H9 (cell line): ENCODE results near the gene XPR1. TPM values are rescaled to one million over a fixed set of nuclear protein-coding genes. Genes with fewer than 3 reads are reported as not detected.

Experiments used
- DNase-seq: peaks from one replicate; pipeline ENCODE4 v3.0.0-alpha.2; 2017
- H2AFZ ChIP-seq: one replicate; pipeline ENCODE4 v1.6.1; 2013; ENCODE audit warnings: mild to moderate bottlenecking, low read length, control low read depth, moderate library complexity
- H2AK5ac ChIP-seq: 2 replicates; pipeline ENCODE4 v1.6.1; 2013; ENCODE audit warnings: low read length, control low read depth, mixed read lengths; ENCODE audit not compliant: insufficient read length
- H2BK120ac ChIP-seq: one replicate; pipeline ENCODE4 v1.6.1; 2013; ENCODE audit warnings: low read depth, mild to moderate bottlenecking, low read length, control low read depth, inconsistent platforms; ENCODE audit not compliant: poor library complexity, severe bottlenecking
- H2BK12ac ChIP-seq: 2 replicates; pipeline ENCODE4 v1.6.1; 2013; ENCODE audit warnings: low read length, control low read depth, mixed read lengths, low read depth; ENCODE audit not compliant: insufficient read length
- H2BK15ac ChIP-seq: 2 replicates; pipeline ENCODE4 v1.6.1; 2013; ENCODE audit warnings: low read depth, low read length, control low read depth
- H2BK20ac ChIP-seq: one replicate; pipeline ENCODE4 v1.6.1; 2013; ENCODE audit warnings: low read depth, mild to moderate bottlenecking, low read length, control low read depth, inconsistent platforms; ENCODE audit not compliant: poor library complexity, severe bottlenecking
- H2BK5ac ChIP-seq: 2 replicates; pipeline ENCODE4 v1.6.1; 2013; ENCODE audit warnings: low read length, control low read depth, mixed read lengths; ENCODE audit not compliant: insufficient read length
- H3K14ac ChIP-seq: 2 replicates; pipeline ENCODE4 v1.6.1; 2013; ENCODE audit warnings: low read length, control low read depth; ENCODE audit not compliant: insufficient read depth
- H3K18ac ChIP-seq: 2 replicates; pipeline ENCODE4 v1.6.1; 2013; ENCODE audit warnings: low read depth, mild to moderate bottlenecking, mixed read lengths, low read length, control low read depth; ENCODE audit not compliant: insufficient read length
- H3K23ac ChIP-seq: 2 replicates; pipeline ENCODE4 v1.6.1; 2013; ENCODE audit warnings: low read length, control low read depth, mixed read lengths, low read depth; ENCODE audit not compliant: insufficient read length
- H3K23me2 ChIP-seq: 2 replicates; pipeline ENCODE4 v1.6.1; 2013; ENCODE audit warnings: low read depth, mild to moderate bottlenecking, mixed read lengths, low read length, control low read depth; ENCODE audit not compliant: insufficient read length, poor library complexity, severe bottlenecking
- H3K27ac ChIP-seq: 2 replicates; pipeline ENCODE4 v1.5.1; 2013; ENCODE audit warnings: low read length, control low read depth, mixed read lengths, low read depth; ENCODE audit not compliant: insufficient read length
- H3K27me3 ChIP-seq: 2 replicates; pipeline ENCODE4 v1.6.1; 2013; ENCODE audit warnings: low read length, control low read depth, inconsistent platforms; ENCODE audit not compliant: insufficient read depth
- H3K4ac ChIP-seq: 2 replicates; pipeline ENCODE4 v1.6.1; 2013; ENCODE audit warnings: low read depth, mild to moderate bottlenecking, control low read depth, inconsistent platforms, low read length, moderate library complexity
- H3K4me1 ChIP-seq: 2 replicates; pipeline ENCODE4 v1.6.1; 2013; ENCODE audit warnings: low read length, control low read depth, inconsistent platforms; ENCODE audit not compliant: insufficient read depth
- H3K4me2 ChIP-seq: 2 replicates; pipeline ENCODE4 v1.6.1; 2013; ENCODE audit warnings: low read length, control low read depth, mixed read lengths; ENCODE audit not compliant: insufficient read length, insufficient read depth
- H3K56ac ChIP-seq: 2 replicates; pipeline ENCODE4 v1.6.1; 2013; ENCODE audit warnings: low read depth, mild to moderate bottlenecking, mixed read lengths, low read length, control low read depth; ENCODE audit not compliant: insufficient read length
- H3K79me1 ChIP-seq: 2 replicates; pipeline ENCODE4 v1.6.1; 2013; ENCODE audit warnings: low read depth, mild to moderate bottlenecking, moderate library complexity, low read length, control low read depth, inconsistent platforms; ENCODE audit not compliant: insufficient read depth, poor library complexity, severe bottlenecking
- H3K79me2 ChIP-seq: 2 replicates; pipeline ENCODE4 v1.6.1; 2013; ENCODE audit warnings: low read length, control low read depth, inconsistent platforms; ENCODE audit not compliant: insufficient read depth
- H3K9ac ChIP-seq: 2 replicates; pipeline ENCODE4 v1.6.1; 2013; ENCODE audit warnings: low read length, control low read depth, mixed read lengths; ENCODE audit not compliant: insufficient read length; ENCODE audit errors: extremely low read depth
- H3K9me3 ChIP-seq: one replicate; pipeline ENCODE4 v1.6.1; 2013; ENCODE audit warnings: low read depth, low read length, inconsistent platforms; ENCODE audit not compliant: control insufficient read depth
- H3T11ph ChIP-seq: one replicate; pipeline ENCODE4 v1.6.1; 2013; ENCODE audit warnings: mild to moderate bottlenecking, low read length, control low read depth, inconsistent platforms
- H4K20me1 ChIP-seq: one replicate; pipeline ENCODE4 v1.6.1; 2013; ENCODE audit not compliant: control insufficient read depth, insufficient read length, insufficient read depth
- H4K5ac ChIP-seq: 2 replicates; pipeline ENCODE4 v1.6.1; 2013; ENCODE audit warnings: low read depth, mild to moderate bottlenecking, mixed read lengths, low read length, control low read depth; ENCODE audit not compliant: insufficient read length
- H4K8ac ChIP-seq: replicated peaks from 2 replicates; pipeline ENCODE4 v1.6.1; 2013; ENCODE audit warnings: low read length, control low read depth, mixed read lengths, low read depth; ENCODE audit not compliant: insufficient read length
- H4K91ac ChIP-seq: 2 replicates; pipeline ENCODE4 v1.6.1; 2013; ENCODE audit warnings: low read depth, mild to moderate bottlenecking, moderate library complexity, mixed read lengths, low read length, control low read depth; ENCODE audit not compliant: insufficient read length
- H3K27ac Mint-ChIP-seq, 3 experiments: 2 replicates in 2 of 3; 3 replicates in 1 of 3; pipeline ENCODE4 v1.8.0; 2020 to 2021; ENCODE audit warnings: mixed read lengths in 3 of 3, mild to moderate bottlenecking in 1 of 3, moderate library complexity in 1 of 3
- H3K27me3 Mint-ChIP-seq: 2 replicates; pipeline ENCODE4 v1.8.0; 2021; ENCODE audit warnings: low read depth, mild to moderate bottlenecking, moderate library complexity, mixed read lengths
- H3K36me3 Mint-ChIP-seq, 3 experiments: 2 replicates in 2 of 3; 3 replicates in 1 of 3; pipeline ENCODE4 v1.8.0; 2020 to 2021; ENCODE audit warnings: low read depth in 3 of 3, mixed read lengths in 3 of 3; ENCODE audit not compliant: insufficient read depth in 1 of 3
- H3K4me1 Mint-ChIP-seq, 2 experiments: 2 replicates each; pipeline ENCODE4 v1.8.0; 2020; ENCODE audit warnings: mixed read lengths in 2 of 2
- H3K4me3 Mint-ChIP-seq, 2 experiments: 2 replicates in 1 of 2; 3 replicates in 1 of 2; pipeline ENCODE4 v1.8.0; 2020 to 2021; ENCODE audit warnings: mild to moderate bottlenecking in 2 of 2, mixed read lengths in 2 of 2, moderate library complexity in 1 of 2
- H3K9me3 Mint-ChIP-seq, 2 experiments: 2 replicates in 1 of 2; 3 replicates in 1 of 2; pipeline ENCODE4 v1.8.0; 2020; ENCODE audit warnings: mild to moderate bottlenecking in 2 of 2, mixed read lengths in 2 of 2, moderate library complexity in 1 of 2
- CTCF ChIP-seq: fragments of 200-600 bp; sonication (generic); conservative IDR thresholded peaks from 3 replicates; pipeline ENCODE4 v1.8.0; 2021; ENCODE audit warnings: antibody characterized with exemption, mild to moderate bottlenecking
- WGBS: extraction: QIAGEN DNeasy Blood & Tissue Kit; methylation state at CpG from one replicate; pipeline ENCODE4 v1.1.7; 2013; ENCODE audit warnings: missing lambda C conversion rate, low lambda C conversion rate, mixed read lengths; ENCODE audit not compliant: insufficient read length; ENCODE audit errors: extremely low coverage; 5-methylcytosine and 5-hydroxymethylcytosine counted together
- total RNA-seq: library from RNA; stranded (reverse); gene quantifications from 2 replicates; pipeline ENCODE4 v1.2.1, GENCODE V29; 2021

XPR1 gene
- total RNA-seq, 1 experiment from 2014 or later: 34.1 TPM

- no peak overlapping the region for H2BK20ac ChIP-seq
- no peak overlapping the region for H2BK120ac ChIP-seq
- Mint-ChIP-seq H3K27ac (no peak overlapping the region), H3K9me3 (no peaks in the 10 kb centered on the region; a peak in 1 of 5 replicates), H3K4me1 (peaks cover 4 to 10% of the 10 kb centered on the region in 2 experiments), H3K36me3 (no peaks in the 10 kb centered on the region; a peak in 1 of 7 replicates), H3K4me3 (no peak overlapping the region), H3K27me3 (no peaks in the 10 kb centered on the region; the same call in 1 of the 2 replicates)
- H3K56ac ChIP-seq: no peak overlapping the region
- no peaks in the 10 kb centered on the region for H3K79me2 ChIP-seq
- DNase-seq: no peak
- H3K18ac ChIP-seq: no peak overlapping the region
- WGBS: no CpG with 5 or more reads among the region's 3 CpGs
- no peak overlapping the region for H3K27ac ChIP-seq
- H2BK12ac ChIP-seq: no peak overlapping the region
- peaks cover 1% of the 10 kb centered on the region; the same call in 1 of the 2 replicates for H3K4me1 ChIP-seq
- H2BK15ac ChIP-seq: no peak overlapping the region
- no peaks in the 10 kb centered on the region for H4K20me1 ChIP-seq
- no peak overlapping the region for H4K8ac ChIP-seq
- no peaks in the 10 kb centered on the region for H3K23me2 ChIP-seq
- no peak overlapping the region for H2AFZ ChIP-seq
- H3K14ac ChIP-seq: no peak overlapping the region
- no peak overlapping the region for H3K23ac ChIP-seq
- TF ChIP-seq CTCF: no peak
- no peak overlapping the region for H3K9ac ChIP-seq
- H3T11ph ChIP-seq: no peak overlapping the region
- no peaks in the 10 kb centered on the region for H3K9me3 ChIP-seq
- H4K5ac ChIP-seq: no peak overlapping the region
- no peak overlapping the region for H3K4ac ChIP-seq
- H3K4me2 ChIP-seq: no peak overlapping the region
- no peak overlapping the region for H2BK5ac ChIP-seq
- no peaks in the 10 kb centered on the region for H3K79me1 ChIP-seq
- no peak overlapping the region for H2AK5ac ChIP-seq
- H4K91ac ChIP-seq: no peak overlapping the region
- H3K27me3 ChIP-seq: no peaks in the 10 kb centered on the region
These were observed 261.8 kb downstream of the XPR1 start for GRCh38 chr1:180893614-180894013.
